ENCODE data around the gene PSENEN.
"Not testable (repeated sequence)": the region's sequence is repeated elsewhere in the genome, so short reads cannot be mapped to it uniquely, and the experiment has no call there.

PSENEN gene

GRCh38 chr19:35753634-35754369 is 8.4 kb downstream of the PSENEN start:
- no peak for DNase-seq

GRCh38 chr19:35754370-35755130 is 9.1 kb downstream of the PSENEN start:
- DNase-seq: no peak

GRCh38 chr19:35755131-35755549 is 9.7 kb downstream of the PSENEN start:
- peak; percentile 15 for DNase-seq

GRCh38 chr19:35755550-35756376 is 10.3 kb downstream of the PSENEN start:
- no peak for DNase-seq

GRCh38 chr19:35756377-35757230 is 11.2 kb downstream of the PSENEN start, which contains the start of gene HSPB6:
Gene HSPB6 (minus strand): TSS chr19:35757029. CDS start chr19:35757008, 21 bp downstream.
- no peak for DNase-seq

GRCh38 chr19:35757231-35757748 is 11.8 kb downstream of the PSENEN start:
- no peak for DNase-seq

- DNase-seq: peak; percentile 99
Measured at GRCh38 chr19:35757749-35758608, 12.5 kb downstream of the PSENEN start, which contains the start of gene PROSER3. Gene PROSER3 (plus strand): TSS chr19:35758176. CDS start chr19:35758216, 40 bp downstream.

GRCh38 chr19:35759697-35760096 is 14.2 kb downstream of the PSENEN start:
- DNase-seq: no peak

GRCh38 chr19:35760711-35761349 is 15.4 kb downstream of the PSENEN start:
- DNase-seq: no peak

GRCh38 chr19:35764432-35765315 is 19.2 kb downstream of the PSENEN start:
- no peak for DNase-seq

GRCh38 chr19:35766571-35767104 is 21.2 kb downstream of the PSENEN start:
- DNase-seq: no peak

- no peak for DNase-seq
Measured at GRCh38 chr19:35767288-35768081, 22.0 kb downstream of the PSENEN start.

- DNase-seq: no peak
Measured at GRCh38 chr19:35768082-35768421, 22.6 kb downstream of the PSENEN start.

- not testable (repeated sequence) for DNase-seq
Measured at GRCh38 chr19:35772362-35772761, 26.9 kb downstream of the PSENEN start.

- DNase-seq: no peak
Measured at GRCh38 chr19:35773020-35773806, 27.8 kb downstream of the PSENEN start.

- DNase-seq: no peak
Measured at GRCh38 chr19:35774274-35775045, 29.0 kb downstream of the PSENEN start.

GRCh38 chr19:35775046-35775297 is 29.5 kb downstream of the PSENEN start:
- no peak for DNase-seq
